Activated naive CD4-positive, alpha-beta T cell treated with anti-CD3 and anti-CD28 coated beads for 36 hours (primary cell): ENCODE results near the gene EPHA7. TPM values are rescaled to one million over a fixed set of nuclear protein-coding genes. Genes with fewer than 3 reads are reported as not detected.

Experiments used
- CTCF ChIA-PET: fragments of 350-600 bp; sonication (Branson Sonifier 250); formaldehyde crosslinking; loops from one replicate; lab custom pipeline; 2021; ENCODE audit warnings: antibody characterized with exemption; lab: Charles Lee
- DNase-seq: peaks from one replicate; pipeline ENCODE4 v3.0.0-alpha.2; 2020
- H3K27ac Mint-ChIP-seq: one replicate; pipeline ENCODE4 v1.8.0; 2021; ENCODE audit warnings: mild to moderate bottlenecking, mixed read lengths
- H3K27me3 Mint-ChIP-seq: one replicate; pipeline ENCODE4 v1.8.0; 2021; ENCODE audit warnings: low read depth, mixed read lengths
- H3K36me3 Mint-ChIP-seq: one replicate; pipeline ENCODE4 v1.8.0; 2021; ENCODE audit warnings: low read depth, mixed read lengths
- H3K4me1 Mint-ChIP-seq: one replicate; pipeline ENCODE4 v1.8.0; 2021; ENCODE audit warnings: low read depth, mixed read lengths
- H3K4me3 Mint-ChIP-seq: one replicate; pipeline ENCODE4 v1.8.0; 2021; ENCODE audit warnings: mild to moderate bottlenecking, moderate library complexity, mixed read lengths
- H3K9me3 Mint-ChIP-seq: one replicate; pipeline ENCODE4 v1.8.0; 2021; ENCODE audit warnings: mixed read lengths
- intact Hi-C: fragments of 100-400 bp; cut with micrococcal nuclease; formaldehyde crosslinking; loops from one replicate; pipeline ENCODE4 v1.15.1; 2023
- total RNA-seq, 2 experiments: library from RNA; stranded (reverse); gene quantifications; one replicate each; pipeline ENCODE4 v1.2.3, GENCODE V29; 2021

The EPHA7 gene
- total RNA-seq, 2 experiments from 2014 or later = not detected

GRCh38 chr6:93210908-93211307 is 208.5 kb downstream of the EPHA7 start:
- CTCF ChIA-PET = no interaction called here
- no peak overlapping the region for H3K4me3 Mint-ChIP-seq
- DNase-seq = no peak
- no peaks in the 10 kb centered on the region for H3K36me3 Mint-ChIP-seq
- intact Hi-C loops = no loop called here
- H3K27me3 Mint-ChIP-seq = no peaks in the 10 kb centered on the region
- H3K4me1 Mint-ChIP-seq = no peaks in the 10 kb centered on the region
- no peak overlapping the region for H3K27ac Mint-ChIP-seq
- H3K9me3 Mint-ChIP-seq = peaks cover 15% of the 10 kb centered on the region

DNA sequence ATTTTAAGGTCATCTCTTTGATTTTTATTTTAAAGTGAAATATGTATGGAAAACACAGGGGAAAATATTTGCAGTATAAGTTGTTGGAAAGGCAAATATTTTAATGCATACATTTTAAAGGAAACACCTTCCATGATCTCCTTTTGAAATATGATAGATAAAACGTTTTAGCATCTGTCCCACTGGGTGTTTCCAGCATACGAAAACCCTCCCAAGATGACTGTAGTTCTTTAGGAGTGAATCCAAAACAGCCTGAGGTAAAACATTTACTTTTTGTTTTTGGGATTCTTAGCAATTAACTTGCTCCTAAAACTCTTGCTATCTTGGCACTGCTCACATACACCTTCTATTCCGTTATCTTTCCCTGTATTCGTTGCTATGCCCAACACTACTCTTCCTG is 210.0 kb downstream of the EPHA7 start:
- Mint-ChIP-seq H3K36me3 (no peaks in the 10 kb centered on the region), H3K27ac (no peak overlapping the region), H3K4me1 (no peaks in the 10 kb centered on the region), H3K27me3 (no peaks in the 10 kb centered on the region), H3K9me3 (peaks cover 9% of the 10 kb centered on the region), H3K4me3 (no peak overlapping the region)
- no peak for DNase-seq
- intact Hi-C loops = no loop called here
- CTCF ChIA-PET = no interaction called here

GRCh38 chr6:93196406-93196970 is 222.9 kb downstream of the EPHA7 start:
- Mint-ChIP-seq H3K4me1 (no peaks in the 10 kb centered on the region), H3K36me3 (no peaks in the 10 kb centered on the region), H3K9me3 (peaks cover 16% of the 10 kb centered on the region), H3K27me3 (no peaks in the 10 kb centered on the region), H3K4me3 (no peak overlapping the region), H3K27ac (no peak overlapping the region)
- DNase-seq = no peak
- intact Hi-C loops = no loop called here
- CTCF ChIA-PET = no interaction called here

DNA sequence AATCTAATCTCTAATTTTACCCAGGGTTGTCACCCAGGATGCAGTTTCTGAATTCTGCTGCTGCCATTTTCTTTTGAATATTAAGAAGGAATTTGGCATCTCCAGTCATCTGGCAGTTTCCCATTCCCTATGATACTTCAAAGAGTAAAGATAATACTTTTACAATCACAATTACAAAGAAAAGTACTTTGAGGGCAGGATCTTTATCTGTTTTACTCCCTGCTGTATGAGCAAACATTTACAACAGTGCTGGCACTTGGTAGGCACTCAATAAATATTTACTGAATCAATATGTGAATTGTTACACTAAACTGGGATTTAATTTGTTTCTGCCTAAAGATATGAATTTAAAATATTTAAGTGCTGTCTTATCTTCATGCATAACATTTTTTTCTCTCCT is 224.9 kb downstream of the EPHA7 start:
- H3K4me1 Mint-ChIP-seq = no peaks in the 10 kb centered on the region
- no peak overlapping the region for H3K27ac Mint-ChIP-seq
- DNase-seq = no peak
- H3K4me3 Mint-ChIP-seq = no peak overlapping the region
- intact Hi-C loops = no loop called here
- CTCF ChIA-PET = no interaction called here
- H3K9me3 Mint-ChIP-seq = peaks cover 12% of the 10 kb centered on the region
- H3K36me3 Mint-ChIP-seq = no peaks in the 10 kb centered on the region
- H3K27me3 Mint-ChIP-seq = no peaks in the 10 kb centered on the region

GRCh38 chr6:93193868-93194267 is 225.5 kb downstream of the EPHA7 start:
- no peak overlapping the region for H3K27ac Mint-ChIP-seq
- peaks cover 8% of the 10 kb centered on the region for H3K9me3 Mint-ChIP-seq
- H3K27me3 Mint-ChIP-seq = no peaks in the 10 kb centered on the region
- no peaks in the 10 kb centered on the region for H3K4me1 Mint-ChIP-seq
- no peak for DNase-seq
- no peaks in the 10 kb centered on the region for H3K36me3 Mint-ChIP-seq
- intact Hi-C loops = no loop called here
- CTCF ChIA-PET = no interaction called here
- H3K4me3 Mint-ChIP-seq = no peak overlapping the region
